ENCODE data around the gene ZFPM1.
"Not testable (repeated sequence)": the region's sequence is repeated elsewhere in the genome, so short reads cannot be mapped to it uniquely, and the experiment has no call there.

Gene ZFPM1

DNA sequence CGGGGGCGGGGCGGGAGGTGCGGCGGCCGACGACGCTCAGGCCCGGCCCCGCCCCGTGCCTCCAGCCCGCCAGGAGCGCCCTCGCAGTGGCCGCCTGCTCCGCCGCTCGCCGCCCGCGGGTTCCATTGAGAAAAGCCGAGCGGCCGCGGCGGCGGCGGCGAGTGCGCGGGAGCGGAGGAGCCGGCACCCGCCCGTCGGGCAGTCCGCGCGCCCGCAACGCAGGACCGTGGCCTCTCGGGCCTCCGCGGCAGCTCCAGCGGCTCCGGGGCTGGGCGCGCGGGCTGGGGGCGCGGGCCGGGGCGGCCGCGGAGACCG lies at the start of gene ZFPM1:
Gene ZFPM1 (plus strand): TSS at position 64 of the 315 bp plus-strand sequence. CDS start 359 bp downstream, outside the sequence.
- no peak for DNase-seq

DNA sequence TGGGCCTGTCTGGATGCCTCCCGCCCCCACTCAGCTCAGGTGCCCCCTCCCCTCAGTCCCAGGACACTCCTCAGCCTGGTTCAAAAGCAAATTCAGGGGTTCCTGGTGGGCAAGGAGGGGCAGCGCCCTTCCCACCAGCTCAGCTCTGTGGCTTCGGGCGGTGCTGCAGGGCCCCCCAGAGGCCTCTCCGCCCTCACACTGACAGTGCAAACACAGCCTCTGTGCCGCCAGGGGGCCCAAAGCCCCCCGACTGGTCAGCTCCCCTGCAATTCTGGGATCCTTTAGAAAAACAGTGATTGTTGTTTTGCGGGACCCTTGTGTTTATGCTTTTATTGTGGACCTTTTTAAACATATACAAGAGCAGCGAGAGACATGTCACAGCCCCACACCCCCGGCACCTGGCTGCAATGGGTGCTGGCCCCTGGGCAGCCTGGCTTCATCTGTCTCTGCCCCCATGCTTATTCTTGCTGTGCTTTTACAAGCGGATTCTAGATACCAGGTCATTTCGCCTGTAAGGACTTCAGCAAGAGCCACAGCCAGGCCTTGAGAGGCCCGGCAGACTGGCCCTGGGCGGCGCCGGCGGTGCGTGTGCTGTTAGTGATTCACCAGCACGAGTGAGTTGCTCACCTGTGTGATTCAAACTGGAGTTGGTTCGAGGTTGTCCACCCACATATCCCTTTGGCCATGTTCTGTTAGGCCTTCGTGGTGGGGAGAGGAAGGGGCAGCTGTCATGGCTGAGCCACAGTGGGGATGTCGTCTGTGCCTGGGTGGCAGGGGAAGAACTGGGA lies 49.1 kb upstream of the ZFPM1 start:
- no peak for DNase-seq

DNA sequence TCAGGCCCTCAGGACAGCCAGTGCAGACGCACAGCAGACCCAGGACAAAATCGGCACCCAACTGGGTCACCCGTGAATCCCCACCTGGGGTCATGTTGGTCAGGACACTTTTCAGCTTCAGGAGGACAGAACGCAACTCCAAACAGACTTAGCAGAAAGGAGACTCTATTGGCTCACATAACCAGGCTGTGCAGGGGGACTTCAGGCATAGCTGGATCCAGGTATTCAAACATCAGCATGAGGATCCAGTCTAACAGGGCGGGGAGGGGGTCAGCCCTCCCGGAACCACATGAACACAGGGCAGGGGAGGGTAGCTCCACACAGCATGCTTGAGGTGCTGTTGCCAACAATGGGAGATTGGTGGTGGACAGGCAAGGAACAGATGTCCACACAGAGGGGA lies 48.3 kb upstream of the ZFPM1 start:
- DNase-seq: no peak

- no peak for DNase-seq
These were observed 47.6 kb upstream of the ZFPM1 start for GRCh38 chr16:88405216-88406060.

GRCh38 chr16:88406096-88407041 lies 46.7 kb upstream of the ZFPM1 start:
- DNase-seq: no peak

GRCh38 chr16:88407042-88407420 lies 46.0 kb upstream of the ZFPM1 start:
- no peak for DNase-seq

DNA sequence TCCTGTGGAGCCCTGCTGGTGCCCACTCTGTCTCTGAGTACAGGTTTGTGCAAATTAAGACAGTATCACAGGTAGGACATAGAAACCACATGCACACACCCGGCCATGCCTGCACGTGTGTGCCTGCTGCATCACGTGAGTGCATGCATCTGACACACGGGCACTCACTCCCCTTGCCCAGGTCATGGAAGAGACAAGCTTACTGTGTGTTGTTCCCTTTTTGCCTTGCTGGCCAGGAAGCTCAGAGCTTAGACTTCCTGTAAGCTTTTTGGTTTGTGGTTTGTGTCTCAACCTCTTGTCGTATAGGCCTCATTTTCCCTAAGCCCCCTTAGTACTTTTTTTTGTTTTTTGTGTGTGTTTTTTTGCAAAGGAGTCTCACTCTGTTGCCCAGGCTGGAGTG lies 45.3 kb upstream of the ZFPM1 start:
- no peak for DNase-seq

- DNase-seq: no peak
These were observed 44.4 kb upstream of the ZFPM1 start for GRCh38 chr16:88408561-88409142.

DNA sequence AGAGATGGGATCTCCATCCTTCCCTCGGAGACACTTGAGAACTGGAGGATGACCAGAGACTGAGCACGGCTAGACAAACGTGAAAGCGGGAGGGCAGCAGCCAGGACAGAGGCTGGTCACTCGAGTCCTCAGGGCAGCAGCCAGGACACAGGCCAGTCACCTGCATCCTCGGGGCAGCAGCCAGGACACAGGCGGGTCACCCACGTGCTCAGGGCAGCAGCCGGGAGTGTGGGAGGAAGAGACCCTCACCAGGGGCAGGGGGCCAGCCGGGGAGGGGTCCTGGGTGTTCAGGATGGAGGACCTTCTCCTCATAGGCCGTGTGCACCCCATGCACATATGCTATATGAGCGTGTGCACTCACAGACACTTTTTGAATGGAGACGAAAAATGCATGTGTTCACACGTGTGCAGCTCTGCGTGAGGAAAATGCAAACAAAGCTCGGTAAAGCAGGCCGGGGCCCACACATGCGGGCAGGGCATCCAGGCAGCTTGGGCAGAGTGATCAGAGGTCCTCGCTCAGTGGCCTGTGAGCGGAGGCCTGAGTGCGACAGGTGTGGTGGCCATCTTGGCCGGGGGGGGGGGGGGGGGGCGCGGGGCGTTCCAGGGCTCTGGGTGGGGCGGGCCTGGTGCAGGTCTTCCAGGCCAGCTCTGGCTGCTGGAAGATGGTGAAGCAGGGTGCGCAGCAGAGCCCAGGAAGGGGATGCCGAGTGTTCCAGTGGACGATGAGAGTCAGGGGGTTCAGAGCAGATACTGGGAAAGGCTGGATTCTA lies 43.6 kb upstream of the ZFPM1 start:
- no peak for DNase-seq

DNA sequence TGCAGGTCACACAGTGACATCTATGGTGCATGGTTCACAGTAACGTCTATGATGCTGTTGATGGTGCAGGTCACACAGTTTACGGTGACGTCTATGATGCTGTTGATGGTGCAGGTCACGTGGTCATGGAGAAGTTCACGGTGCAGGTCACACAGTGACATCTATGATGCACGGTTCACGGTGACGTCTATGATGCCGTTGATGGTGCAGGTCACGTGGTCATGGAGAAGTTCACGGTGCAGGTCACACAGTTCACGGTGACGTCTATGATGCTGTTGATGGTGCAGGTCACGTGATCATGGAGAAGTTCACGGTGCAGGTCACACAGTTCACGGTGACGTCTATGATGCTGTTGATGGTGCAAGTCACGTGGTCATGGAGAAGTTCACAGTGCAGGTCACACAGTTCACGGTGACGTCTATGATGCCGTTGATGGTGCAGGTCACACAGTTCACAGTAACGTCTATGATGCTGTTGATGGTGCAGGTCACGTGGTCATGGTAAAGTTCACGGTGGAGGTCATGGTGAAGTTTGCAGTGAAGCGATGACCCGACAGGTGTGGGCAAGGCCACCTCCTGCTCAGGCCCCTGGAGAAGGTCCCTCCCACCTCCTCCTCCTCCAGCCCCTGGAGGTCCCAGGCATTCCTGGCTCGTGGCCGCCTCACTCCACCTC lies 42.6 kb upstream of the ZFPM1 start:
- DNase-seq: not testable (repeated sequence)

- no peak for DNase-seq
These were observed 41.0 kb upstream of the ZFPM1 start for GRCh38 chr16:88411951-88412576.

DNA sequence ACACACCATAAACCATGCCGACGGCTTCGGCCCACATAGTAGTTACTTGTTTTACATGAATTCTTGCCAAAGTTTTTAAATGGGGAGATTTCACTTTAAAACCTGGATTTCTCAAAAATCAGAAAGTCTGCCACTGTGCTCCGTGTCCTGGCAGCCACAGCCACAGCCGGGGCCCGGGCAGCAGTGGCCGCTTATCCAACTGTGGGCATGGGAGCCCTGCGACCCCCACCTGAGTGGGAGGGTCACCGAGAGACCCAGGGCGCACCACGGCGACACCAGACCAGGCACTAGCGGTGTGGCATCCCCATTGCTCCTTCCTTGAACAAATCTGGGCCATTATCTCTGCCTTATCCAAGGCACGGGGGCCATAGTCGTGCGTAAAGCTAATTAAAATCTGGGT lies 40.3 kb upstream of the ZFPM1 start:
- DNase-seq: no peak

DNA sequence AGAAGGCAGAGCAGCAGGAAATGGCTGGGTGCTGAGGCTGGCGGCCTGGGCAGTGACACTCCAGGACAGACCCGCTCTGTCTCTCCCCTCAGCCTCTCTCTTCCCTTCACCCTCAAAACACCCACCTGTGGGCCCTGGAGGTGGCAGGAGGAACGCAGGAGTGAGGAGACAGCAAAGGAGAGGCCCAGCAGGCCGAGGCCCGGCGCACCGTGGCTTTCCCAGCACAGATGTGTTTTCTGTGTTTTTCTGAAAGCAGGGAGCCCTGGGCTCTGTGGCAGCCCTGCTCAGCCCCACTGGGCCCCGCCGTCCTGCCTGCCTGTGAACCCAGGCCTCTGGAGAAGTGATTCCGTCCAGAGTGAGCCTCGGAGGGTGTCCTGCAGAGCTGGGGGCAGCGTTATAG lies 39.8 kb upstream of the ZFPM1 start:
- no peak for DNase-seq

GRCh38 chr16:88413631-88414030 lies 39.4 kb upstream of the ZFPM1 start:
- no peak for DNase-seq

DNA sequence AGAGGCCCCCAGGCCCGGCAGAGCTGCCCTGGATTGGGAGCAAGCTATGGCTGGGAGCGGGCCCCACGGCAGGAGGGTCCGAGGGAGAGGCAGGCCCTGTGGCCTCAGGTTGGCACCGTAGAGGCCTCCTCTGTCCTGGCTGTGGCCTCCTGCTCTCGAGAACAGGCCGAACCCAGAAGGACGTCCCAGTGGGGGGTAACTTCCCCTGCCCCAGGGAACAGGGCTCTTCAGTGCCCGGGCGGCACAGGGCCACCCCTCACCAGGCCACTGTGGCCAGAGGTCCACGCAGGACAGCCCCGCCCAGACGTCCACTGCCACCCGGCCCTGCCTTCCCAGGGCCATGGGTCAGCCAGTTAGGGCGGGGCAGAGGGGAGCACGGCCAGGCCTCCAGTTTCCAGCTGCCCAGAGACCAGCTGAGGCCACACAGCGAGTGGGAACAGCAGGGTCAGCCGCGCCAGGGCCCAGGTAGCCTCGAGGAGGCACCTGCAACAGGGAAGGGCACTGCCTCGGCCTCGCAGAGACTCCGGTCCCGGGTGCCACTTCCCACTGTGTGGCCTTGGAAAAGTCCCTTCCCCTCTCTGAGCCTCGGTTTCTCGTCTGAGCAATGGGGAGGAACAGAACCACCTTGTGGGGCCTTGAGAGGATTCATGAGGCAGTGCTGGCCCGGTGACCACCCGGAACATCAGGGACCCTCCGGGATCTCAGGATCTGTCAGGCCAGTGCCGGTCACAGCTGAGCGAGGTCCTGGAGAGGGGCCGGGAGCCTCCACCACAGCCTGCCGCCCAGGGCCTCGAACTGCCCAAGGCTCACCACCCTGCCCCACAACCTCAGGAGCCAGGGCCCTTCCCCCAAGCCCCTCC lies 38.3 kb upstream of the ZFPM1 start:
- no peak for DNase-seq

DNA sequence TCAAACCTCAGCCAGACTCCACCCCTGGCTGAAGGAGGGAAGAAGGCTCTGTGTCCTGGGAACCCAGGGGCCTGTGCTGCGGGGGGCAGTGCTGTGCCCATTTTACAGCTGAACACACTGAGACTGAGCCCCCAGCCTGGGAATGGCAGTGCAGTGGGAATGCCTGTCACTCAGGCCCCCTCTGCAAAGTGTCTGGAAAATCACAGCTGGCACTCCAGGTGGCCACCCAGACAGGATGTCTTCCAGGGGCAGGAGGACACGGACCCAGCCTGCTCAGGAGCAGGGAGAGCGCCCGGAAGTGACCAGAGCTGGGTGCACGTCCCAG lies 37.7 kb upstream of the ZFPM1 start:
- DNase-seq: no peak

GRCh38 chr16:88415713-88416323 lies 37.3 kb upstream of the ZFPM1 start:
- no peak for DNase-seq

GRCh38 chr16:88416686-88417085 lies 36.4 kb upstream of the ZFPM1 start:
- DNase-seq: no peak

GRCh38 chr16:88417684-88418476 lies 35.2 kb upstream of the ZFPM1 start:
- no peak for DNase-seq
